Measurements from ENCODE around the gene STARD10.

GRCh38 chr11:72737336-72737735 lies 56.5 kb downstream of the STARD10 start:
- TF ChIP-seq CTCF (IDR thresholded peaks at IDR 0.05) (no peak), POLR2A (IDR thresholded peaks at IDR 0.05) (no peak)

Data from testis (tissue), 2 donors.